C1 segment of cervical spinal cord (tissue), 14 donors: ENCODE data around the gene SOCS4.
A peak's percentile ranks its signal among the peaks of the same experiment; 100 is the strongest.
"Not testable (repeated sequence)": the region's sequence is repeated elsewhere in the genome, so short reads cannot be mapped to it uniquely, and the experiment has no call there.

ENCODE experiments used
- DNase-seq, 14 donors: peaks; one replicate each; lab custom pipeline; 2025; lab: John Stamatoyannopoulos, UW

The SOCS4 gene, protein sequence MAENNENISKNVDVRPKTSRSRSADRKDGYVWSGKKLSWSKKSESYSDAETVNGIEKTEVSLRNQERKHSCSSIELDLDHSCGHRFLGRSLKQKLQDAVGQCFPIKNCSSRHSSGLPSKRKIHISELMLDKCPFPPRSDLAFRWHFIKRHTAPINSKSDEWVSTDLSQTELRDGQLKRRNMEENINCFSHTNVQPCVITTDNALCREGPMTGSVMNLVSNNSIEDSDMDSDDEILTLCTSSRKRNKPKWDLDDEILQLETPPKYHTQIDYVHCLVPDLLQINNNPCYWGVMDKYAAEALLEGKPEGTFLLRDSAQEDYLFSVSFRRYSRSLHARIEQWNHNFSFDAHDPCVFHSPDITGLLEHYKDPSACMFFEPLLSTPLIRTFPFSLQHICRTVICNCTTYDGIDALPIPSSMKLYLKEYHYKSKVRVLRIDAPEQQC

DNA sequence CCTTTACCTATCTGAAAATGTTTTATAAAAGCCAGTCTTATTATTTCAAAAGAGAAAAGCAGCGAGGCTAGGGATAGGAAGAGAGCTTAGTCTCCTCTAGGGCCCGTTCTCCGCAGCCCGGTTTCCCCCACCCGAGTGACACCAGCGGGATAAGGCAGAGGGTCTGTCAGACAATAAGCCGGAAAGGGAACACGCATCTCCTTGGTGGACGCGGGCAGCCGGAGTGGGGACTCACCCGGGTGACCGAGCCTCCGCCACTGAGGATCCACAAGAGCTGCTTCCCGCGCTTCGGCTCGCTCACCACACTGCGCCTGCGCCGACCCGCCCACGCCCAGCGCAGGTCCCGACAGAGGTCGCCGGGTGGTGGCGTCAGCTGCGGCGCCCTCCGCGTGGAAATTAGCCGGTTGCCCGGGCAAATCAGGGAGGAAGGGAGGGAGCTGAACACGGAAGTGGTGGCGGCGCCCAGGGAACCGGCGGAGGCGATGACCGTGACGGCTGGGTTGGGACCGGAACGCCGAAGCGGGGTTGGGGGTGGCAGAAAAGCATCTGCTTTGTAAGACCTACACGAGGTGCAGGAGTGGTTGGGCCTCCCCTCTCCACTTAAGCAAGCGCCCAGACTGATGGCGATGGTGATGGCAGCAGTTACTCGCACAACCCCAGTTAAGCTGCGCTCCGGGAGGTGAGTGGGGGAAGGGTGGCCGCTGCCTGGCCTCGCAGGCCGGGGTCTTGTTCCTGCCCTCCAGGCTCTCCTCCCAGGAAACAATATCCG, at the start of gene SOCS4, which contains the start of gene WDHD1:
SOCS4 (plus strand) TSS at position 444 of the 769 bp plus-strand sequence. CDS start 15,806 bp downstream, outside the sequence.
WDHD1 (minus strand) TSS at position 307 of the 769 bp plus-strand sequence. CDS start 312 bp downstream, outside the sequence.
- peak; percentile 48 to 99 (median 94) for DNase-seq

DNA sequence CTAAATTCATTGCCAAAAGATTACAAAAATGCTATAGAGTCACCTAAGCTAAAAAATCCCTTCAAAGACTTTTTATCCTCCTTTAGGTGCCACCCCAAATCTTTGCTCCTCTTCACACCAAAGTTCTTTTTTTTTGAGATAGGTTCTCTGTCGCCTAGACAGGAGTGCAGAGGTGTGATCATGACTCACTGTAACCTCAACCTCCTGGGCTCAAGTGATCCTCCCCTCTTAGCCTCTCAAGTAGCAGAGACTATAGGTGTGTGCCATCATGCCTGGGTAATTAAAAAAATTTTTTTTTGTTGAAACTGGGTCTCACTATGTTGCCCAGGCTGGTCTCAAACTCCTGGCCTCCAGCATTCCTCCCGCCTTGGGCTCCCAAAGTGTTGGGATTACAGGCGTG, 48.0 kb upstream of the SOCS4 start:
- DNase-seq, result no peak

DNA sequence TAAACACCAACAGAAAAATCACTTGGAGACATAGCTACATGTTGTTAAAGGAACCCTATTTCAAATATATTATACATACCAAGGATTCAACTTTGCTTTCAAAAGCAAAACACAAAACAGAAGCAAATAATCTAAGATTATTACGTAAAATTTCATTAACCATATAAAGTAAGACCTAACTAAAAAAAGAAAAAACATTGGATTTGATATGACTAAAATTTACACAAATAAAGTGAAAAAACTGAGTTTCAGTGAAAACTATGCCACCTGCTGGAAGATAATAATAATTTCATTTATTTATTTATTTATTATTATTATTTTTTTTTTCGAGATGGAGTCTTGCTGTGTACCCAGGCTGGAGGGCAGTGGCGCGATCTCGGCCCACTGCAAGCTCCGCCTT, 45.3 kb upstream of the SOCS4 start:
- DNase-seq, result no peak

DNA sequence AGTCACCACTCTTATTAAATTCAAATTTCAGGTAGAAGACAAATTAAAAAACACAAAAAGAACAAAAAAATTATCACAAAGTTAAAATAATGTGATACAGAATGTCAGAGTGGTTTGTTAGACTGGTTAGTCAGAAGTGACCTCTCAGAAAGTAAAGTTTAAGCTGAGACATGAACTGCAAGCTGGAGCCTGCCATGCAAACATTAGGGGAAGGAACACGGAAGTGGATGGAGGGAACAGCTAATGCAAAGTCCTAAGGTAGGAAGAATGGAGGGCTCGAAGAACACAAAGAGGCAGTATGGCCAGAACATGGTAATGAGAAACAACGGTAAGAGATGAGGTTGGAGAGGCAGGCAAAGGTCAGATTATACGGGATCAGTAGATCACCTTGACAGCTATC, 41.9 kb upstream of the SOCS4 start:
- no peak for DNase-seq

DNA sequence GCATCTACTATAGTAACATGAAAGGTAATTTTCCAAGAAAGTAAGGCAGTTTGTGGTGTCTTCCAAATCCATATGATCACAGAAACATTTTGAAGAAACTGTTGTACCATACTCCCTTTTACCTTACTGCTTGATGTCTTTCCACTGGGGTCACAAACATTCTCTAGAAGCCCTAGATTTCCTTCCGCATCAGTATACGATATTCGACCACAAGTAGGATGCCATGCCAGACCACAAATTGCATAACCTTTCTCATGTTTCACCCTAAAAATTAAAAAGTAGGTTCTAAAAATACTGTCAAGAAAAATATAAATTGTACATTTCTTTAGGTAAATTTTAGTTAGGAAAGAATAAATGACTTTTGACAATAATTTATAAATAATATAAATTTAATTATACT, 26.7 kb upstream of the SOCS4 start:
- DNase-seq, result no peak

DNA sequence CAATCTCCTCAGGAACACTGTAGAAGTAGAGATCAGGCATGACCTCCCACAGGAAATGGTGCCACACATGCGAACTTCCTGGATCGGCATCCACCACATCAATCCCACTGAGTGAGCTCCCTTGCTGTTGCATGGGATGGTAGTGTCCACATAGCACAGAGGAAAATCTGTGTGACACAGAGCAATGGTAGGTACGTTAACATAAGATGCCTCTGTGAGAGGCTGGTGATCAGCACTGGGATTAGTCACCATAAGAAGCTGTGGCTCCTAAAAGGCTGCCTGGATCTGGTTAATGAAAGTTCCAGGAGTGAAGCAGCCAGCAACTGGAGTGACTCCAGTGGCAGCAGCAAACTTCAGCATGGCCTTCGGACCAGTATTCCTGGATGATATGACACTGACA, 22.0 kb upstream of the SOCS4 start:
- DNase-seq, result no peak

DNA sequence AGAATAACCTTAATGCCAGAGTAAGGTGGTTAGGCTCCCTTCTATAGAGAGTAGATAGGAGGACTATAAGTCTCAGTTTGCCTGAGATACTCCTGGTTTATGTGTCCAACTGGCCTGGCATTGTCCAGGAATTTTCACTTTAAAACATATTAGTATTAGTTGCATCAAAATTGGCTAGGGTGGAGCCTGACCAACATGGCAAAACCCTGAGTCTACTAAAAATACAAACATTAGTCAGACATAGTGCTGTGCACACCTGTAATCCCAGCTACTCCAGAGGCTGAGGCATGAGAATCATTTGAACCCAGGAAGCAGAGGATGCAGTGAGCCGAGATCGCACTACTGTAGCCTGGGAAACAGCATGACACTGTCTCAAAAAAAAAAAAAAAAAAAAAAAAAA, 12.0 kb upstream of the SOCS4 start:
- no peak for DNase-seq

DNA sequence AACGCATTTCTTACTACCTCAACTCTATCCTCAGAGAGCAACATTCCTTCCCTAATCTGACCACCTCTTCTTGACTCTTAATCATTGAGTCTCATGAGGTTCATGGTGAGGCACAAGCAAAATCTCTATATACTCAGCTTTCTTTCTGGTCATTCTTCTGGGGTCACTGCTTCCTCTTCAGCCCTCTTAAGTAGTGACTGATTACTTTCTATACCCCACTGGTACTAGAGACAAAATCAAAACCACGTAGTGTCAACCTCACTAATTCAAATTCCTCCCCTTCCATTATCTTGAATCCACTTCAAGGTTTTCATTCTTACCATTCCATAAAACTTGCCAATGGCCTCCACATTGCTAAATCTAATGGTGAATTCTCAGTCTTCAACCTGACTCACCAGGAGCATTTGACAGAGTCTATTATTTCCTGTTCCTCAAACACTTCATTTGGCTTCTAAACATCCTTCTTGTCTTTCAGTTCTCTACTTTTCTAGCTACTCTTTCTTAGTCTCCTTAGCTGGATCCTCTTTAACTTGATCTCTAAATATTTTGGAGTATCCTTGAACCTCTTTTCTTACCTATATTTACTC, 7.0 kb upstream of the SOCS4 start:
- no peak for DNase-seq

DNA sequence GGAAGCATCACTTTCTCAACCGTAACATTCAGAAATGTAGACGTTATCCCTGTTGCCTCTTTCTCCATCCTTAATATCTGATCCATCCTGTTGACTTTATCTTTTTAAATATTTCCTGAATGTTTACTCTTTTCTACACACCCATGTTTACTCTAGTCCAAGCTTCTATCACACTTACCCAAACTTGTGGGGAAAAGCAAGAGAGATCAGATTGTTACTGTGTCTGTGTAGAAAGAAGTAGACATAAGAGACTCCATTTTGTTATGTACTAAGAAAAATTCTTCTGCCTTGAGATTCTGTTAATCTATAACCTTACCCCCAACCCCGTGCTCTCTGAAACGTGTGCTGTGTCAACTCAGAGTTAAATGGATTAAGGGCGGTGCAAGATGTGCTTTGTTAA, 2.7 kb upstream of the SOCS4 start:
- not testable (repeated sequence) for DNase-seq

DNA sequence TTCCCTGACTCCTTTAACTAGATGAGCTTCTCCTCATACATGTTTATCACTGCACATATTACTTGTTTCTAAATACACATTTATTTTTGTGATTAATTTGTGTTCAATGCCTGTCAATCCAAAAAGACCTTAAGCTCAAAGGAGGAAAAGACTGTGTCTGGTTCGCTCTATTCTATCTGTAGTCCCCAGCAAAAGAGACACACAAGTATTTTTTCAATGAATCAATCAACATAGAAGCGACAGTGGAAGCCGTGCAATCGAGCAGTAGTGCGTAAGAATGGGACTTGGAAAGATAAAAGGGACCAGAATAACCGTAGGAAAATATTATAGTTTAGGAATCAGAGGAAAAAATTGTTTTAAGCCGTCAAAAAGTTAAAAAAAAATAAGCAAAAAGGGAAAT, 1.1 kb upstream of the SOCS4 start:
- no peak for DNase-seq

DNA sequence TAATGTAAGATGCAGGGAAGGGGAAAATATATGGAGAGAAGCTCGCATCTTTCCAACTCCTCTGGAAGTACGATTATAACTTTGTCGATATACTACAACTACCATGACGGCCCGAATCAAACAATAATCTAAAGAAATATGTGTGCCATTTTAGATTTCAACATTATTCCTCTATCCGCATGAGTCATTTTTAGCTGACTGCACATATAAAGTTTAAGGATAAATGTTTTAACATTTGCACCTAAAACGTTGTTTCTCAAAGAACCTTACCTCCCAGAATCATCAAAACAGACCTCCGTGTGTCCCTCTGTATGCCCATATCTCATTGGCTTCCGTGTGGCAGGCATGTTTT, 619 bp upstream of the SOCS4 start:
- DNase-seq, result no peak

DNA sequence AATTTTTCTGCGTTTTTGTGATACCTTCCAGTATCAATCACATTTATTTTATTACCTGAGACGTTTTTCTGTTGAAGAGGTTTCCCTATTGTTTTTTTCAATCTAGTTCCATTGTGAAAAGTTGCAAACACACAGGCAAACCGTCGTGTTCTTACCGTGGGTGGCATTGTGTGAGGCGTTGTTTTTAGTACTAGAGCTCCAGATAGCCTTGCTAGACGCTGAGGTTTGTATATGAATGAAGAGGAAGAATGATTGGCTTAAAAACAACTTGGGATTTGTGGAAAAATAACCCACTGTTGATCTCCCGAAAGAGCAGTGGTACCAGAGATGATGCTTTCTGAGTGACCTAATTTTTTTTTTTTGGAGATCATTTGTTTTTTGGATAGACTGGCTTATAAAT, 1.0 kb downstream of the SOCS4 start:
- no peak for DNase-seq

DNA sequence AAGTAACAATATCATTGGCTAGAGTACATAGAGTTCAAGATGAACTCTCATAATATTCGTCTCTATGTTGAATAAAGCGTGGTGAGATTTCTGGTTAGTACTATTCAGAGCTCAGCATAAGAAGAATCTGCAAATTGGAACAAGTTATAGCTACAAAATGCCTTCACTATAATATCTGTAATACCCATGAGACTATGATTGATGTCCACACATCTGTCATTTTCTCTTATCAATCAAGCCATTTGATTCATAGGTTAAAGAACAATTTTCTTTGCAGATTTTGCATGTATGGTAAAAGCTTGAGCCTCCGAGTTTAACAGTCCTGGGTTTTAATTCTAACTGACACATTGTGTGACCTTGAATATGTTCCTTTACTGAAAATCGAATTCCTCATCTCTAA, 1.4 kb downstream of the SOCS4 start:
- DNase-seq, result no peak

DNA sequence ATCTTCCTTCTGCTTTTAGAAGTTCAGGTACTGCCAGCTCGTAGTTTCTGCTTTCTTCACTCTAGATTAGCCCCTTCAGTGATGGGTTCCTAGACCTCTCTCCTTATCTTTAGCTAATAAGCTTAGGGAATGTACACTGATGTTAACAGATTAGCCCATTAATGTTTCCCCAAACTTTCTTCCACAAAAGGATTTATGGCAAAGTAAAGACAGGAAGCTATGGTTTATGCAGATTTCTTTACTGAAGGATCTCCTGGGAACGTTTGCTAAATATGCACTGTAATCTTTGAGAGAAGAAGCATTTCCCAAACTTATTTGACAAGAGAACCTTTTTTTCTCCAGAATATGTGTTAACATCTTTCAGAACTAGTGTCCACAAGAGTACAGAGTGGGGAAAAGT, 4.2 kb downstream of the SOCS4 start:
- no peak for DNase-seq

DNA sequence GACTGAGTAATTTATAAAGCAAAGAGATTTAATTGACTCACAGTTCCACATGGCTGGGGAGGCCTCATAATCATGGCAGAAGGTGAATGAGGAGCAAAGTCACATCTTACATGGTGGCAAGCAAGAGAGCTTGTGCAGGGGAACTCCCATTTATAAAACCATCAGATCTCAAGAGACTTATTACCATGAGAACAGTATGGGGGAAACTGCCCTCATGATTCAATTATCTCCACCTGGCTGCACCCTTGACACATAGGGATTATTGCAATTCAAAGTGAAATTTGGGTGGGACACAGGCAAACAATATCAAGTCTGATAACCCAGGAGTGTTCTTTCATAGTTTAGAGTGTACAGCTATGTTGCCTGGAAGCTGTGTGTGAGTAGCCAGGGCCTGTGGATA, 11.0 kb downstream of the SOCS4 start:
- not testable (repeated sequence) for DNase-seq

DNA sequence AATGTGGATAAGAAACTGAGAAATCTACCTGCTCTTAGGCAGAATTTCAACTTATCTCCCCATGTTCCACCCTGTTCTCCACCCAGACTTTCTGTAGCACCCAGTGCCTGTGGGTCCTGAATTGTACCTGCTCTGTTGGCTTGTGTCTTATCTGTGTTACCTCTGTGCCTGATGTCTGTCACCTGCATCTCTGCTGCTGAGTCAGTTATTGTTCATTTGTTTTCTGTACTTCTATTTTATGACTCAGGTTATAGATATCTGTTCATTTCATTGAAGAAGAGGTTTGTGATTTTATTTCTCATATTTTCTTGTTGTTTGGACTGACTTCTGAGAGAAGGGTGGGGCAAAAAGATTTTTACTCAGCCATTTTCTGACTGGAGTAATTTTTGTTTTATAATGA, 11.7 kb downstream of the SOCS4 start:
- no peak for DNase-seq

DNA sequence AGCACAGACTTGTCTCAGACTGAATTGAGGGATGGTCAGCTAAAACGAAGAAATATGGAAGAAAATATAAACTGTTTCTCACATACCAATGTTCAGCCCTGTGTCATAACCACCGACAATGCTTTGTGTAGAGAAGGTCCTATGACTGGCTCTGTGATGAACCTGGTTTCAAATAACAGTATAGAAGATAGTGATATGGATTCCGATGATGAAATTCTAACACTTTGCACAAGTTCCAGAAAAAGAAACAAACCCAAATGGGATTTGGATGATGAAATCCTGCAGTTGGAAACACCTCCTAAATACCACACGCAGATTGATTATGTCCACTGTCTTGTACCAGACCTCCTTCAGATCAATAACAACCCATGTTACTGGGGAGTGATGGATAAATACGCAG, 16.5 kb downstream of the SOCS4 start:
- DNase-seq, result no peak

DNA sequence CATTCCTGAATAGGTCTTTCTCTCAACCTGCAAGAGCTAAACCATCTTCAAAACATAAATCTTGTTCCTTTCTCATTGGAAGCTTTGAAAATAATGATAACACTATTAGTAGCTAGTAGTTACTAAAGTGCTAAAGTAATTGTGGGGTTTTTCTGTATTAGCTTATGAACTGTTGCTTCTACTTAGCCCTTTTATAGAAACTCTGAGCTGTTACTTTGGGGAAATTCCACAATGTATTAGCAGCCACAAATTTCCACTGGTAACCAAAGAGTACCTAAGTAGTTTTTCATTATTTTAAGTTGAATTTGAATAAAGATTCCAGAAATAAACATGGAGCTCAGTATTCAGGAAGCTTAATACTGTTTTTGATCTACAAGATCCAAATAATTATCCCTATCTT, 18.1 kb downstream of the SOCS4 start:
- no peak for DNase-seq

DNA sequence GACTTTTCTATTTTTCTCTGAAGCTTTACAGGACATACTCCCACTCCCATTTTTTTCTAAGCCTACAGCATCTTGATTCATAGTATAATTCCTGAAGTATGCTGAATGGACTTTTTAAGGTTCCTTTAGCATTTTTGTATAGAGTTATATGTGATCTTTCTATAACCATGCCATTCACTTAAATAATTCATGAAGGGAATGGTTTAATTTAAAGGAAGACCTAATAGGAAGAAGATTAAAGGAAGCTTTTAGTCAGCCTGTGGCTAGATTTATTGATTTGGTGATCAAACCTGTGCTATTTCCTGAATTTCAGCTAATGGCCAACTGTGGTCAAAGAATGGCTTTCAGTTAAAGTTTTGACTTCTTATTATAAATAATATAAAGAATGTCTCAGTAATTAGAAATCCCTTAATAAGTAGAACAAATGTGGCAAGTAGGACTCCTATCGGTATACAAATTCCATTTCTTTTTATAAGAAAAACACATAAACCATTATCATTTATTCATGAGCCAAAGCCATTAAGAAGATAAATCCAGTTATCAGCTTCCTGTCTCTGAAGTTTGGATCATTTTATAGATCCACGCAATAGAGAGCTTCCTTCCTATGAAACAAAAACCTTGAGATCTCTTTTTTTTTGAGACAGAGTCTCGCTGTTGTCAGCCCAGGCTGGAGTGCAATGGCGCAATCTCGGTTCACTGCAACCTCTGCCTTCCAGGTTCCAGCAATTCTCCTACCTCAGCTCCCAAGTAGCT, 20.4 kb downstream of the SOCS4 start:
- no peak for DNase-seq

DNA sequence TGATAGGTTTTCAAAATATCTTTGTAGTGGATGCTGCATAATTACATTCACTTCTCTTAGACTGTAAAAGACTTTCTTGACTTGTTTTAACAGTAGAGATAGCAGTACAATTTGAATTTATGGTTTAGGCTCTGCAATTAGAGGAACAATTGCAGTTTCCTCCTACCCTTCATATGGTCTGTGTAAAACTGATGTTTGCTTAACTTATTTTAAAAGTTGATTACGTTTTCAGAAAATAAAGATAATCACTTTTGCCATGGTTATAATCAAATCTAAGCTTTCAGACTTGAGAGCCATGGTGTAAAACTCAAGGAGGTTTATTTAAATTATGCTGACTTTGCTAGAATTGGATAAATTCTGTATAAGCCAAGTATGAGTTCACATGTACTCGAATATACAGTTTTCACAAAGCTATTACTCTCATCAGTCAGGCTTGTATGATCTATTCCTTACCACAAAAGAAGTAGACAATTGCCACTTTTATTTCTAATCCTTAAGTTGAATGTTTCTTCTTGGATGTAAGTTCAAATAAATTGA, 21.9 kb downstream of the SOCS4 start:
- no peak for DNase-seq

DNA sequence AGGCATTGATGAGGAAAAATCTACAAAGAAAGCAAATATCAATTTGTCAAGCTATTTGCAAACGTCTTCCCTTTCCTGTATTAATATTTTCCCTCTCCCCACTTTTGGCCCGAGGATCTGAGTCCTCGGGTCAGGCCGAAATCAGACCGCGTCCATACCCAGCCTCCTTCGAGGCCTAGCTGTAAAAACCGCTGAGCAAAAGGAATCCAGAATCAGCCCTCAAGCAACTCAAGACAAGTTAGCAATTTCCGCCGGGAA, 24.1 kb downstream of the SOCS4 start:
- no peak for DNase-seq
